ENCODE measurements around the gene SYCP1.

The SYCP1 gene

DNA sequence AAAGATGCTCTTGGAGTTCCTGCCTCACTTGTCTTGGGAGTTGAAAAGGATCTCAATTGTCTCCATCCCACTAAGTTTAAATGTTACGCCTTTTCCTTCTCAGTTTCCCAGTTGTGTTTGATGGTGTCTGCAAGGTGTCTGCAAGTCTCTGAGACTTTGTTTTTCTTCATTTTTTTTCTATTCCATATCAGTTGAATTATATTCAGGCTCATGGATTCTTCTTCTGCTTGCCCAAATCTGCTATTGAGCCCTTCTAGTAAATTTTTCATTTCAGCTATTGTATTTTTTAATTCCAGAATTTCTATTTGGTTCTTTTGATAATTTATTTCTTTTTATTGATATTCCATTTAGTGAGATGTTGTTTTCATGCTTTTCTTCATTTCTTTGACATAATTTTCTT is 127.6 kb downstream of the SYCP1 start:
- Histone ChIP-seq H3K27me3 (replicated peaks; ENCODE audit: control insufficient read depth, insufficient read depth, low read length) (no peaks in the 10 kb centered on the region), H3K36me3 (ENCODE audit: control insufficient read depth, insufficient read depth, low read length) (no peaks in the 10 kb centered on the region), H3K4me3 (replicated peaks; ENCODE audit: low read depth, low read length) (no peak overlapping the region)
- TF ChIP-seq CTCF (IDR thresholded peaks at IDR 0.05; ENCODE audit: insufficient read depth, low read length, poor library complexity, severe bottlenecking) = no peak
- no peak for DNase-seq (ENCODE audit: extremely low read depth, insufficient read length)

DNA sequence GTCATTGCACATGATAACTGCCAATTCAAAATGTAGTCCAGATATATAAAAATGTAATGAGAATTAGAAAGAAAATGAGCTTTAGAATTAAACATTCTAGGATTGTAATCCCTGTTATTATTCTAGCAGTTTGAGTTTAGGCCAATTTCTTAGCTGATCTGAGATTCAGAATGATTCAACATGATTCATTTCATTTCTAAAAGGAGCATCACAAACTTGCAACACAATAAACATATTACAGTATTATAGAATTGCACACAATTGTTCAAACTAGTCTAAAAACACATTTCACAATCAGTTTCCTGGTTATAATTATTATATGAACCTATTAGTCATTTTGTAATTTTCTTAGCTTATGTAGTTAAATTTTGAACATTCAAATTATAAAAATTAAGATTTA is 131.6 kb downstream of the SYCP1 start:
- TF ChIP-seq CTCF (IDR thresholded peaks at IDR 0.05; ENCODE audit: insufficient read depth, low read length, poor library complexity, severe bottlenecking) = no peak
- Histone ChIP-seq H3K27me3 (replicated peaks; ENCODE audit: control insufficient read depth, insufficient read depth, low read length) (no peaks in the 10 kb centered on the region), H3K4me3 (replicated peaks; ENCODE audit: low read depth, low read length) (no peak overlapping the region), H3K36me3 (ENCODE audit: control insufficient read depth, insufficient read depth, low read length) (no peaks in the 10 kb centered on the region)
- no peak for DNase-seq (ENCODE audit: extremely low read depth, insufficient read length)

DNA sequence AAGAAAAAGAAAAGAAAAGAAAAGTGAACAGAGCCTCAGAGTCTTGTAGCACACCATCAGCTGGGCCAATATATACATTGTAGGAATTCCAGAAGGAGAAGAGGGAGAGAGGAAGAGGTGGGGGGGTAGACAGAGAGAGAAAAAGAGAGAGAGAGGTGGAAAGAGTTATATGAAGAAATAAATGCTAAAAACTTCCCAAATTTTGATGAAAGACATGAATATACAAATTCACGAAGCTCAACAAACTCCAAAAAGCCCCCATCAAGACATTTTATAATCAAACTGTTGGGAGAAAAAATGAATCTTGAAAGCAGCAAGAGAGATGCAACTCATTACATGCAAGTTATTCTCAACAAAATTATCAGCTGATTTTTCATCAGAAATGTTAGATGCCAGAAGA is 133.4 kb downstream of the SYCP1 start:
- DNase-seq (ENCODE audit: extremely low read depth, insufficient read length) = no peak

GRCh38 chr1:114997510-114998289 is 143.0 kb downstream of the SYCP1 start:
- H3K27me3 ChIP-seq (replicated peaks; ENCODE audit: control insufficient read depth, insufficient read depth, low read length) = no peaks in the 10 kb centered on the region
- TF ChIP-seq CTCF (IDR thresholded peaks at IDR 0.05; ENCODE audit: insufficient read depth, low read length, poor library complexity, severe bottlenecking) = no peak
- no peaks in the 10 kb centered on the region for H3K36me3 ChIP-seq (ENCODE audit: control insufficient read depth, insufficient read depth, low read length)
- DNase-seq (ENCODE audit: extremely low read depth, insufficient read length) = no peak
- no peak overlapping the region for H3K4me3 ChIP-seq (replicated peaks; ENCODE audit: low read depth, low read length)

More for the DNA sequence above, 133.4 kb downstream of the SYCP1 start:
- Histone ChIP-seq H3K4me3 (replicated peaks; ENCODE audit: low read depth, low read length) (no peak overlapping the region), H3K36me3 (ENCODE audit: control insufficient read depth, insufficient read depth, low read length) (no peaks in the 10 kb centered on the region), H3K27me3 (replicated peaks; ENCODE audit: control insufficient read depth, insufficient read depth, low read length) (no peaks in the 10 kb centered on the region)
- no peak for TF ChIP-seq CTCF (IDR thresholded peaks at IDR 0.05; ENCODE audit: insufficient read depth, low read length, poor library complexity, severe bottlenecking)

DNA sequence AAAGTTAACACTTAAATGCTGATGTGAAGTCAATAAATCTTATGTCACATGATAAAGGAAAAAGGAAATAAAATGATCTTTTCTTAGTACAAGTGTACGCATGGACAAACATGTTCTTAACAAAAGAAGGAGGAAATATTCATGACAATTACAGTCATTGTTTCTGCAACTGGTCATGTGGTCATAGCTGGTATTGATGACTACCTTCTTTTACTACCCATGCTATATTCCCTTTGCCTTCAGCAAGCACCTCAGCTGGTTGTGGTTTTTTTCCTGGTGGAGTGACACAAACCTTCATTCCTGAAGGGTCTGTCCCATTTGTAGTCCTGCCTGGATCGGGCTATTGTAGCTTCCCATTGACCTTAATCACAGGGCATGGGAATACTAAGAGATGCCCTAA is 151.5 kb downstream of the SYCP1 start:
- Histone ChIP-seq H3K36me3 (ENCODE audit: control insufficient read depth, insufficient read depth, low read length) (no peaks in the 10 kb centered on the region), H3K27me3 (replicated peaks; ENCODE audit: control insufficient read depth, insufficient read depth, low read length) (no peaks in the 10 kb centered on the region), H3K4me3 (replicated peaks; ENCODE audit: low read depth, low read length) (no peak overlapping the region)
- DNase-seq (ENCODE audit: extremely low read depth, insufficient read length) = no peak
- no peak for TF ChIP-seq CTCF (IDR thresholded peaks at IDR 0.05; ENCODE audit: insufficient read depth, low read length, poor library complexity, severe bottlenecking)

Data from GM06990 (cell line).